NB4 (cell line): ENCODE data around the gene RGS3.

ENCODE experiments used
- MAX ChIP-seq: IDR thresholded peaks from 2 replicates; pipeline ENCODE4 v1.6.1; 2011; ENCODE audit warnings: low read depth, low read length
- MYC ChIP-seq: IDR thresholded peaks from 2 replicates; pipeline ENCODE4 v1.6.1; 2011; ENCODE audit warnings: low read depth, low read length
- POLR2A ChIP-seq: IDR thresholded peaks from 2 replicates; pipeline ENCODE4 v1.6.1; 2011; ENCODE audit warnings: mild to moderate bottlenecking; ENCODE audit not compliant: insufficient read length; ENCODE audit errors: extremely low read depth
- TF ChIP-seq, protein P1 (sequence below): IDR thresholded peaks from one replicate; pipeline ENCODE4 v1.5.1; 2012; ENCODE audit warnings: low read depth, low read length

GRCh38 chr9:113471566-113471965 lies 8.0 kb downstream of the RGS3 start:
- TF ChIP-seq, protein P1, sequence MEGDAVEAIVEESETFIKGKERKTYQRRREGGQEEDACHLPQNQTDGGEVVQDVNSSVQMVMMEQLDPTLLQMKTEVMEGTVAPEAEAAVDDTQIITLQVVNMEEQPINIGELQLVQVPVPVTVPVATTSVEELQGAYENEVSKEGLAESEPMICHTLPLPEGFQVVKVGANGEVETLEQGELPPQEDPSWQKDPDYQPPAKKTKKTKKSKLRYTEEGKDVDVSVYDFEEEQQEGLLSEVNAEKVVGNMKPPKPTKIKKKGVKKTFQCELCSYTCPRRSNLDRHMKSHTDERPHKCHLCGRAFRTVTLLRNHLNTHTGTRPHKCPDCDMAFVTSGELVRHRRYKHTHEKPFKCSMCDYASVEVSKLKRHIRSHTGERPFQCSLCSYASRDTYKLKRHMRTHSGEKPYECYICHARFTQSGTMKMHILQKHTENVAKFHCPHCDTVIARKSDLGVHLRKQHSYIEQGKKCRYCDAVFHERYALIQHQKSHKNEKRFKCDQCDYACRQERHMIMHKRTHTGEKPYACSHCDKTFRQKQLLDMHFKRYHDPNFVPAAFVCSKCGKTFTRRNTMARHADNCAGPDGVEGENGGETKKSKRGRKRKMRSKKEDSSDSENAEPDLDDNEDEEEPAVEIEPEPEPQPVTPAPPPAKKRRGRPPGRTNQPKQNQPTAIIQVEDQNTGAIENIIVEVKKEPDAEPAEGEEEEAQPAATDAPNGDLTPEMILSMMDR, result no peak
- TF ChIP-seq POLR2A, result no peak
- TF ChIP-seq MYC, result no peak
- no peak for TF ChIP-seq MAX
